GM21717 (cell line): ENCODE data around the gene STX2.
A peak's percentile ranks its signal among the peaks of the same experiment; 100 is the strongest.
"Not testable (repeated sequence)": the region's sequence is repeated elsewhere in the genome, so short reads cannot be mapped to it uniquely, and the experiment has no call there.

Source experiments
- ATAC-seq: cut with Tn5 transposase; IDR thresholded peaks from one replicate; pipeline ENCODE4 v1.9.1; 2021; ENCODE audit warnings: mild to moderate bottlenecking, moderate library complexity; ENCODE audit not compliant: unreplicated experiment

Gene STX2

GRCh38 chr12:130870442-130871285, 31.6 kb upstream of the STX2 start:
- peak; percentile 69 for ATAC-seq

GRCh38 chr12:130868412-130868811, 29.4 kb upstream of the STX2 start:
- no peak for ATAC-seq

- no peak for ATAC-seq
These were observed 24.2 kb upstream of the STX2 start for GRCh38 chr12:130863298-130863697.

GRCh38 chr12:130862771-130863170, 23.7 kb upstream of the STX2 start:
- not testable (repeated sequence) for ATAC-seq

DNA sequence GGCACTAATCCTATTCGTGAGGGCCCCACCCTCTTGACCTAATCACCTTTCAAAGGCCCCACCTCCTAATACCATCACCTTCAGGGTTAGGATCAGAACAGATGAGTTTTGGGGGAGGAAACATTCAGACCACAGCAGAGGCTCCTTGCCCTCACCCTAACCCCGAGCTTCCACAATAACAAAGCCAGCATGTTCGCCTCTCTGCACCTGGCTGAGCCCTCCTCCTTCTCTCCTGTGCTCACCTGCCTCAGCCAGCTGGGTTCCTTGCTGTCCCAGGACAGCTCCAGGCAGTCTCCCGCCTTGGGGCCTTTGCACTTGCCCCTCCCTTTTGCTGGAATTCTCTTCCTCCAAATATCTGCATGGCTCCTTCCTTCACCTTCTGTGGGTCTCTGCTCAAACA, 23.1 kb upstream of the STX2 start:
- no peak for ATAC-seq

DNA sequence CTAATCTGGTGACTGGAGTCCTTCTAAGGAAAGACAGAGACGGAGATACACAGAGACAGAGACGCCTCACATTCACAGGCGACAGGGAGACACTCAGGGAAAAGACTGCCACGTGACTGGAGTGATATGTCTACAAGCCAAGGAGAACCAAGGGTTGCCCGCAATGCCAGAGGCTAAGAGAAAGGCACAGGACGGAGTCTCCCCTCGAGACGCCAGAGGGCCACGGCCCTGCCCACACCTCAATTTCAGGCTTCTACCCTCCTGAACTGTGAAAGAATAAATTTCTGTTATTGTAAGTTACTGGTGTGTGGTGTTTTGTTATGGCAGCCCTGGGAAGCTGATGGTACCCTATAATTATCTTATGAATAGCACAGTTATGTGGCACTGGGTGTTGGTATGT, 21.3 kb upstream of the STX2 start:
- no peak for ATAC-seq

- ATAC-seq, result no peak
These were observed 20.1 kb upstream of the STX2 start for GRCh38 chr12:130859161-130859560.

GRCh38 chr12:130858084-130858483, 19.0 kb upstream of the STX2 start:
- no peak for ATAC-seq

DNA sequence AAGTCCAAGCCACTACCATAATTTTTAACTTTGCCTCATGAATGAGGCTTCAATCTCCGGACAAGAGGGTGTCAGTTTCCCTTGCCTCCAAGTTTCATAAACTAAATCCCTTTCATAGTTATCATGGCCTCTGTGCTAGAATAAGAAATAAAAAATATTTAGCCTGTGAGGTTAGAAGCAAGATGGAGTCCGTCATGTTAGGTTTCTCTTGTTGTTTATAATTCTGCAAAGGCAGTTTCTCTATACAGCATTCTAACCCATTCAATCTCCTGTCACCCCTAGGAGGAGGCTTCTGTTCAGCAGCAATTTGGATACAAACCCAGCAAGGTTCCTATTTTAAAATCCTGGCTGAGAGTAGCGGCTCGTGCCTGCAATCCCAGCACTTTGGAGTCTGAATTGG, 17.0 kb upstream of the STX2 start:
- ATAC-seq, result no peak

GRCh38 chr12:130850418-130851021, 11.5 kb upstream of the STX2 start:
- no peak for ATAC-seq

- no peak for ATAC-seq
These were observed 10.7 kb upstream of the STX2 start for GRCh38 chr12:130849561-130850417.

GRCh38 chr12:130848785-130849305, 9.8 kb upstream of the STX2 start:
- not testable (repeated sequence) for ATAC-seq

- ATAC-seq, result not testable (repeated sequence)
These were observed 9.1 kb upstream of the STX2 start for GRCh38 chr12:130848105-130848504.

DNA sequence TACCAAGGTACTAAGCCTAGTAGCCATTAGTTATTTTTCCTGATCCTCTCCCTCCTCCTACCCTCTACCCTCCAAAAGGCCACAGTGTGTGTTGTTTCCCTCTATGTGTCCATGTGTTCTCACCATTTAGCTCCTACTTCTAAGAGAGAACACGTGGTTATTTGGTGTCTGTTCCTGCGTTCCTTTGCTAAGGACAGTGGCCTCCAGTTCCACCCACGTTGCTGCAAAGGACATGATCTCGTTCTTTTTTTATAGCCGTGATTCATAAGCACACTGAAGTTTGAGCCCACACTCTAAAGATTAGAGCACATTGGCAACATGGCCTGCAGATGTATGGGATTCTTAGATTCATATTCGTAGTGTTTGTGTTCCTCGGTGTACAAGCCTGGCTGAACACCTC, 8.1 kb upstream of the STX2 start:
- ATAC-seq, result no peak

DNA sequence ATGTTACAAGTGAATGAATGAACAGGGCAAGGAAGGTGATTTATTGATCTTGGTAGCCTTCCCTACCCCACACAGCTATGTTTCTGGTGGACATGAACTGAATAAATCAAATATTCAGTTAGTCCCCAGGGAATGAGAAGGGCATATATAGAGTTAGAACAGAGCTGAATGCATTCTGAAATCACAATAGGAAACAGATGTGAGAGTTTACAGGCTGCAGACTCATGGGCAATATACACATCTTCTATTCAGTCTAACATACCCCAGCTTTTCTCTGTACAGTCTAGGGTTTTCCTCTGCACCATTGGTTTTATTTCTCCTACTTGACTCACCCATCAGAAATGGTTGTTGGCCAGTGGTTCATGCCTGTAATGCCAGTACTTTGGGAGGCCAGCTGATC, 7.3 kb upstream of the STX2 start:
- no peak for ATAC-seq

- ATAC-seq, result no peak
These were observed 837 bp upstream of the STX2 start for GRCh38 chr12:130839770-130840404.

DNA sequence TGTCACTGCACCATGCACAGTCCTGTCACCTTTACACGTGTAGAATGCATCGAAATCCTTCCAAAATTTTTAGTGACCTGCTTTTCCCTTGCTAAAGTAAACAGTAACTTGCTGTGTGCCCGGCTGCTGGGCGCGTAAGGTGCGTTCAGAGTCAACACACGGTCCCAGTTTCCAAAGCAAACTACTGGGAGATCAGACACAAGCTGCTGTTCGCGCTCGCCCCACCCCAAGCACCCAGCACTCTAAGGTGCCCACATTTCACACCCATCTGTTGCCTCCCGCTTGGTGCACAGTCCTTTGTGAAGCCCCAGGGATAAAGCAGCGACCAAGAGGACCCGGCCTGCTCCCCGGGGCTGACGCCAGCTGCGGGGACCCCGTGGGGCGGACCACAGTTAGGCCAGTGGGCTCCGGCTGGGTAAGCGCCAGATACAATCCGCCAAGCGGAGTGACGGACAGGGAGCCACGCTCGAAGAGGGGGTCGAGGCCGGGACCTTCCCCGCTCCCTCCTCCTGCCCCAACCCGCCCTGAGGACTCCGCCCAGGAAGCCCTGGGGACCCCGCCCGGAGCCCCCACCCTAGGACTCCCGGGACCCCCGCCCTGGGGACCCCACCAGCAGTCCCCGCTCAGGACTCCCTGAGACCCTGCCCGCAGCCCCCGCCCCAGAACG, 633 bp downstream of the STX2 start:
- ATAC-seq, result peak; percentile 19

- no peak for ATAC-seq
These were observed 3.6 kb downstream of the STX2 start for GRCh38 chr12:130835436-130835835.

DNA sequence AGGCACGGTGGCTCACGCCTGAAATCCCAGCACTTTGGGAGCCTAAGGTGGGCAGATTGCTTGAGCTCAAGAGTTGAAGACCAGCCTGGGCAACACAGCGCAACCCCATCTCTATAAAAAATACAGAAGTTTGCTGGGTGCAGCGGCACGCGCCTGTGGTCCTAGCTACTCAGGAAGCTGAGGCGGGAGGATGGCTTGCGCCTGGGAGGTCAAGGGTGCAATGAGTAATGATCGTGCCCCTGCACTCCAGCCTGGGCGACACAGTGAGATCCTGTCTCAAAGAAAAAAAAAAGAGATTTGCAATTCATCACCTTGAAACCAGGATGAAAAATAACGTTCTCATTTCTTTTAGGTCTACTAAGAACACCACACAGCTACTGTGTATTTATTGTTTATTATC, 4.0 kb downstream of the STX2 start:
- no peak for ATAC-seq

- no peak for ATAC-seq
These were observed 6.4 kb downstream of the STX2 start for GRCh38 chr12:130832561-130833209.
